Activated CD8-positive, alpha-beta memory T cell treated with anti-CD3 and anti-CD28 coated beads for 4 hours (primary cell): ENCODE data around the gene STAC3.

Experiments used
- DNase-seq, 2 donors: peaks; one replicate each; pipeline ENCODE4 v3.0.0-alpha.2; 2020; ENCODE audit warnings: low read depth in 2 of 2

Gene STAC3

DNA sequence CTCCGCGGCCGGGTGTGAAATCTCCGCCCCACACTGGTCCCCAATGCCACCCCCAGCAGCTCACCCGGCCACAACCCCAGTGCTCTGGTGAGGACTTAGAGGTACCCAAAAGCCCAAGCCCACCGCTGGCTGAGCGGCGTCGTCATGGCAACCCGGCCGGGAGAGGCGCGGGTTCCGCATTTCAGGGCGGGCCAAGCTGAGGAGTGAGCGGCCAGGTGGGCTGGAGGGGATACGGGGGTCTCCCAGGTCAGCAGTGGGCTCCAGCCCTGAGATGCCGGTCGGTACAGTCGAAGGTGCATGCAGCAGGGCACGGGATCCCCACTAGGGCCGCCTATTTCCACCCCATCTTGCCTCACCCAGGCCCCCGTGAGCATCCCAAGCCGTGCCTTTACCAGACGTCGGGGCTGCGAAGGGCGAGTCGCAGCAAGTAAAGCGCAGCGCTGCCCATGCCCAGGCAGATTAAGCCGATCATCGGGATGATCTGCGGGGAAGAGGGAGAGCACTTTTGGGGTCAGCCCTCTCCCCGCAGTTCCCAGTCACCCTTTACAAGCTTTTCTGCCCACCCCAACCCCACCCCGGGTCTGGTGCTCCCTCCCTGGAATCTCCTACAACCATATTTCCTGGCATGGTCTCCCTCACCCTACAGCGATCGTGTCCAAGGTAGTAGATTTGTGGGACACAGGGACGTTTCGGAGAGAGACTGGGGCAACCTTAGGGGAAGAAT, 14.6 kb downstream of the STAC3 start:
- DNase-seq = no peak

DNA sequence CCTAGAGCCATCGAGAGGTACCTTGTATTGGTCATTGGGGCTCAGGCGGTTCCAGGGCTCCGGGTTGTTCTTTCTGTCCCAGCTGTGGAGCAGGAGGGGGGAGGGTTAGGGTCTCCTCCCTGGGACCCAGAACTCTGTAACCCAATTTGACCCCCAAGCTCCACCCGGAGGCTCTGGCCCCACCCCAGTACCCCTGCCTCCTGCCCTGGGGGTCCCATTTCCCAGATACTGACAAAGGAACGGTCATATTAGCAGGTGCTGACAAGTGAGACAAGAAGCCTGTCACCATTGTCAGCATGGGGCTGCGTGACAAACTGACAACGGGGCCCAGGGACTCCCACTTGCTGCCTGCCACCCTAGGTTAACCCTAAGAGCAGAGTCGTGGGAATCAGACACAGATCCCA, 15.3 kb downstream of the STAC3 start:
- DNase-seq = no peak

DNA sequence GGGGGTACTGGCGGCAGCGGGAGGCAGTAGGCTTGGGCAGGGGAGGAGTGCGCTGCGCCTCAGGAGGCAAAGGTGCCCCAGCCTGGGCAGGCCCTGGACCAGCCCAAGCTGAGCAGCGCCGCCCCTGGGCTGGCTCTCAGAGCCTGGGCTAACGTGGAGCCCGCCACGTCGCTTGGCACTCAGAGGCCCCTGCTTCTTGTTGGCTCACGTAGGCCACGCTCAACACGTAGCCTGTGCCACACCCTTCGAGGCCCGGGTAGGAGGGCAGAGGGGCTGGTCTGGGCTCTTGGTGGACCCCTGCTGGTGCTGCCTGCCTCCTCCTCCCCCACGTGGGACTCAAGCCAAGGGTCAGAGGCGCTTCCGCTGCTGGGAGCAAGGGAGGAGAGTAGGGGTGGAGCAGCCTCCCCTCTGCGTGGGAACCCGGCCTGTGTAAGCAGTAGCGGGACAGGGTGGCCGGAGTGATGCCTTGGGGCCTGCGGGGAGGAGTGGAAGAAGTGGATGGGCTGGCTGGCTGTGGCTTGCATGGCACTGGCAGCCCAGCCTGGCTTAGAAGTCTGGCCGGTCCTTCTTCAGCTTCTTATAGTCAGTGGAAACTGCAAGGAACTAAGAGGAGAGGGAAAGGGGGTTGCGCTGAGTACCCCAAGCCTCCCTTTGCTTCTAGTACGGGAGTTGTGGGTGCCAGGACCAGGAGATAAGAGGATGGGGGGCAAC, 15.8 kb downstream of the STAC3 start:
- DNase-seq = no peak

DNA sequence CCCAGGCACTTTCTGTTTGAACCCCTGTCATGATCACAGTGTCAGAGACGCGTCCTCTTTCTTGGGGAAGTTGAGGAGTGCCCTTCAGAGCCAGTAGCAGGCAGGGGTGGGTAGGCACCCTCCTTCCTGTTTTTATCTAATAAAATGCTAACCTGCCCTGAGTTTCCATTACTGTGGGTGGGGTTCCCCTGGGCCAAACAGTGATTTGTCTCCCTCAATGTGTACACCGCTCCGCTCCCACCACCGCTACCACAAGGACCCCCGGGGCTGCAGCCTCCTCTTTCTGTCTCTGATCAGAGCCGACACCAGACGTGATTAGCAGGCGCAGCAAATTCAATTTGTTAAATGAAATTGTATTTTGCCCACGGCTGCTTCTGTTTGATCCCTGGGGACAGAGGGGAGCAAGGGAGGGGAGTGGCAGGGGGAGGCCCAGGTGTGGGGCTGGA, 16.4 kb downstream of the STAC3 start:
- DNase-seq = no peak

DNA sequence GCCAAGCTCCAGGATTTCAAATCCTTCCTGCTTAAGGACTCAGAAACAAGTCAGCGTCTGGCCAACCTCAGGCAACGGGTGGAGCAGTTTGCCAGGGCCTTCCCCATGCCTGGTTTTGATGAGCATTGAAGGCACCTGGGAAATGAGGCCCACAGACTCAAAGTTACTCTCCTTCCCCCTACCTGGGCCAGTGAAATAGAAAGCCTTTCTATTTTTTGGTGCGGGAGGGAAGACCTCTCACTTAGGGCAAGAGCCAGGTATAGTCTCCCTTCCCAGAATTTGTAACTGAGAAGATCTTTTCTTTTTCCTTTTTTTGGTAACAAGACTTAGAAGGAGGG, 16.8 kb downstream of the STAC3 start:
- no peak for DNase-seq

DNA sequence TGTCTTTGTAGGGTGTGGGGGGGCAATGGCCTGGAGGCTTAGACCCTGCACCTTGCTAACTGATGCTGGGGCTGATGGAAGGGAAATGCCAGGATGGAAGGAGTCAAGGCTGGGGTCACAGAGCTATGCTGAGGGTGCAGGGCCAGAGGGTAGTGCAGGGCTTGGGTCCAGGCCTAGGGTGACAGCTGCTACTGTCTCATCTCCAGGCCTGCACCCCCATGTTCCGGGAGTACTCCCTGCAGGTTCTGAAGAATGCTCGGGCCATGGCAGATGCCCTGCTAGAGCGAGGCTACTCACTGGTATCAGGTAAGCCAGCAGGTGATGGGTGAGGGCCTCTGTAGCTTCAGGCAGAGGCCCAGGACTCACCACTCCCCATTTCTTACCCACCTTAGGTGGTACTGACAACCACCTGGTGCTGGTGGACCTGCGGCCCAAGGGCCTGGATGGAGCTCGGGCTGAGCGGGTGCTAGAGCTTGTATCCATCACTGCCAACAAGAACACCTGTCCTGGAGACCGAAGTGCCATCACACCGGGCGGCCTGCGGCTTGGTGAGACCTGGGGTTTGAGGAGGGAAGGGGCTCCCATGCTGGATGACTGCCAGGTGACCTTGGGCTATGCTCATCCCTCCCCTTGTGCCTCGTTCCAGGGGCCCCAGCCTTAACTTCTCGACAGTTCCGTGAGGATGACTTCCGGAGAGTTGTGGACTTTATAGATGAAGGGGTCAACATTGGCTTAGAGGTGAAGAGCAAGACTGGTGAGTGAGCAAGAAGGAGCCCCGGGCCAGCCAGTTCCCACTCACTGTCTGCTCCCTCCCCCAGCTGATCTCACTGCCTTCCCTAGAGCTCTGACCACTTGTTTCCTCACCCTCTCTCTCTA, 17.4 kb downstream of the STAC3 start:
- no peak for DNase-seq

DNA sequence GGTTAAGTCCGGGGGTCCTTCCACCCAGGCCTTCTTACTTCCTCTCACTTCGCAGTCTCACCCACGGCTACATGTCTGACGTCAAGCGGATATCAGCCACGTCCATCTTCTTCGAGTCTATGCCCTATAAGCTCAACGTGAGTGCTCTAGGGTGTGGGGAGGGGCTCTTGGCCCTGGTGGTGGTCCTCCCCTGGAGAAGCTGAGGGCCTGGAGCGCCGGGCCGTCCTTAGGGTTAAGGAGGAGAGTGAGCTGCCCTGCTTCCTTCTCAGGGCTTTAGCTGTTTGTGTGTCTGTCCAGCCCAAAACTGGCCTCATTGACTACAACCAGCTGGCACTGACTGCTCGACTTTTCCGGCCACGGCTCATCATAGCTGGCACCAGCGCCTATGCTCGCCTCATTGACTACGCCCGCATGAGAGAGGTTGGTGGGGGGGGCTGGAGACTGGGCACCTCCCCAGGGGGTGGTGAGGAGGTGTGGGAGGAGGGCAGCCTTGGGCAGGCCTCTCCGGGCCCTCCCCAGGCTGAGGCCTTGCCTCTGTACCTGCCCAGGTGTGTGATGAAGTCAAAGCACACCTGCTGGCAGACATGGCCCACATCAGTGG, 18.7 kb downstream of the STAC3 start:
- no peak for DNase-seq

DNA sequence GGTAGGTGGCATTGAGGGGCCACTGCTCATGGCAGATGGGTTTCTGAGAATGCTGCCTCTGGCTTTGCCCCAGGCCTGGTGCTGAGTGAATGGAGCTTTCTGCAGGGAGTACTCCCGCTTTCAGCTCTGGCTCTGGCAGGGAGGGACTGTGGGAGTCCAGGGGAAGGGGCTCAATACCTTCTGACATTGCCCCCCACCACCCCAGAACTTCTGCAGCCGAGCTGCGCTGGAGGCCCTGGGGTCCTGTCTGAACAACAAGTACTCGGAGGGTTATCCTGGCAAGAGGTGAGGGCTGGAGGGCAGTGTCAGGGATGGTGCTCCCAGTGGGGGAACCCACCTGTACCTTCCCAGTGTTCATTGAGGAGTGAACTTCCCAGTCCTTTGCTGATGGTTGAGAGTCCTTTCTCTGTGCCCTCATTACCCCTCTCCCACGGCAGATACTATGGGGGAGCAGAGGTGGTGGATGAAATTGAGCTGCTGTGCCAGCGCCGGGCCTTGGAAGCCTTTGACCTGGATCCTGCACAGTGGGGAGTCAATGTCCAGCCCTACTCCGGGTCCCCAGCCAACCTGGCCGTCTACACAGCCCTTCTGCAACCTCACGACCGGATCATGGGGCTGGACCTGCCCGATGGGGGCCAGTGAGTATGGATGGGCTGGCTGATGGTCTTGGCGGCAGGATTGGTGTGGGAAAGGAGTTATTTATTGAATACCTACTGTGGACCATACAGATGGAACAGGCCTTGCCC, 19.5 kb downstream of the STAC3 start:
- no peak for DNase-seq

DNA sequence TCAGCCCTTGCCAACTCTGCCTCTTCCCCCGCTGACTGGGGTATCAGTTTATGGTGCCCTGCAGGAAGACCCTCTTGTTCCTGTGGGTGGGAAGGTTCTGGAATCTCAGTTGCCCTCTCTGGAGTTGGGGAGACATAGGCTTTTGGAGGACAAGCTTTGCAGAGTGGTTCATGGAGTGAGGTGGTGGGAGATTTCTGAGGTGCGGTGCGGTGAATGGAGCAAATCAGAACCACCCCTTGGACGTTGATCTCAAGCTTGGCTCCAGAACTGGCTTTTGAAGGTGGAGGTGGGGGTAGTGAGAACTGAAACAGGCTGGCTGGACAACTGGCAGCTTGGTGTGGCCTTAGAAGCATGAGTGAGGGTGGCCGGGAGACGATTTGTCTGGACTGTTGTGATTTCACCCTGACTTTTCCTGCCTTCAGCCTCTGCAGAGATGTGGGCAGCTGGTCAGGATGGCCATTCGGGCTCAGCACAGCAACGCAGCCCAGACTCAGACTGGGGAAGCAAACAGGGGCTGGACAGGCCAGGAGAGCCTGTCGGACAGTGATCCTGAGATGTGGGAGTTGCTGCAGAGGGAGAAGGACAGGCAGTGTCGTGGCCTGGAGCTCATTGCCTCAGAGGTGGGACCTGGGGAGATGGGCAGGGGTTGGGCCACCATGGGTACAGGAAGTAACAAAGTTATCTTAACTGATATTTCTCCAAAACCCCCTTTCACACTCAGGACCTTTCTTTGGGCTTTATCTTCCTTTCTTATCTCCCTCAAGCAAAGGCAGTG, 20.4 kb downstream of the STAC3 start:
- no peak for DNase-seq

DNA sequence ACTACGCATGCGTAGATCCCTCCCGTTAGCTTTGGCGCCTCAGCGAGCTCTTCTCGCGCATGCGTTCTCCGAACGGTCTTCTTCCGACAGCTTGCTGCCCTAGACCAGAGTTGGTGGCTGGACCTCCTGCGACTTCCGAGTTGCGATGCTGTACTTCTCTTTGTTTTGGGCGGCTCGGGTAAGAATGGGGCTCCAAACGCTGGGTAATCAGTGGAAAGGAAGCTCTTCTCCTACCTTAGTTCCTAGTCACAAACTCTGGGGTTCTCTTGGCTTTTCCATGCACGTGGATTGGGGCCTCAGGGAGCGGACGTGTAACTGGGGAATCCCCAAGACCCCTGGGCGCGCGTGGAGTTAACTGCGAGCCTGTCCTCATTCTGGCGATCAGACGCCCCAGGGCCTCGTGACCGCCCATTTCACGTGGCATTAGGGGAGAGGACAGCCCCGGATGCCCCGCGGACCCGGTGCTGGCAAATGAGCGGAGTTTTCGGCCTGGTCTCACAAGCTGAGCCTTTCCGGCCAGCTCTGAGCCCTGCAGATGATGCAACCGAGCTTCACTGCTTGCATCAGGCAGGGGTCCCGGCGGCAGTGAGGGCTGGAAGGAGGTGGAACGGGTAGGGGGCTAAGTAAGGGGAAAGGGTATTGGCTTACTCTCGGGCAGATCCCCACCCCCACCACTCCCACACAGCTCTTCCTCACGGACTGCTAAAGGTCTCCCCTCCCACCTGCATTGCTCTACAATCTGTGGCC, 21.2 kb downstream of the STAC3 start, which contains the start of gene SHMT2:
Gene SHMT2 (plus strand): TSS at position 78 of the 747 bp plus-strand sequence. CDS start 68 bp downstream, at position 146.
- peak; percentile 88 to 93 for DNase-seq

DNA sequence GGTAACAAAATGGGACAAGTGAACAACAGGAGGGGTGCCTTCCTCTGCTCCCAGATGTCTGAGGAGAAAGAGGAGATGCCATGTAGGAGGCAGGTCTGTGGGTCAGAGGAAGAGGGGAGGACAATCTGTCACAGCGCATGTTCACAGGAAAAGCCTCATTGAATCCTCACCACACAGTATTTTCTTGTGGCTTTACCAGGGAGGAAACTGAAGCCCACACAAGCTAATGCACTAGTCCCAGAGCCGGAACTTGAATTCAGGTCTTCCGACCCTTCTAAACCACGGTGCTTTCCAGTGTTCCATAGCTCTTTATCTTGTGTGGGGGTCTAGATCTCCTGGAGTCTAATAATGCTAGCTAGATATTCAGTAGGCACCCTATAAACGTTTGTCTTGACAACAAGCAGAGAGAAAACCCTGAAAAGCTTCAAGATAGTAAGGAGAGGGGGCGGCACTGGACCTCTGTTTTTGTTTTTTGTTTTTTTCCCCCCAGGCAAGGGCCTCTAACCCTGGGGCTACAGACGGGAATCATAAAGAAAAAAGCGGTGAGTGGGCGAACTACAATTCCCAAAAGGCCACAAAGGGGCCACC, 21.8 kb downstream of the STAC3 start:
- DNase-seq = no peak

DNA sequence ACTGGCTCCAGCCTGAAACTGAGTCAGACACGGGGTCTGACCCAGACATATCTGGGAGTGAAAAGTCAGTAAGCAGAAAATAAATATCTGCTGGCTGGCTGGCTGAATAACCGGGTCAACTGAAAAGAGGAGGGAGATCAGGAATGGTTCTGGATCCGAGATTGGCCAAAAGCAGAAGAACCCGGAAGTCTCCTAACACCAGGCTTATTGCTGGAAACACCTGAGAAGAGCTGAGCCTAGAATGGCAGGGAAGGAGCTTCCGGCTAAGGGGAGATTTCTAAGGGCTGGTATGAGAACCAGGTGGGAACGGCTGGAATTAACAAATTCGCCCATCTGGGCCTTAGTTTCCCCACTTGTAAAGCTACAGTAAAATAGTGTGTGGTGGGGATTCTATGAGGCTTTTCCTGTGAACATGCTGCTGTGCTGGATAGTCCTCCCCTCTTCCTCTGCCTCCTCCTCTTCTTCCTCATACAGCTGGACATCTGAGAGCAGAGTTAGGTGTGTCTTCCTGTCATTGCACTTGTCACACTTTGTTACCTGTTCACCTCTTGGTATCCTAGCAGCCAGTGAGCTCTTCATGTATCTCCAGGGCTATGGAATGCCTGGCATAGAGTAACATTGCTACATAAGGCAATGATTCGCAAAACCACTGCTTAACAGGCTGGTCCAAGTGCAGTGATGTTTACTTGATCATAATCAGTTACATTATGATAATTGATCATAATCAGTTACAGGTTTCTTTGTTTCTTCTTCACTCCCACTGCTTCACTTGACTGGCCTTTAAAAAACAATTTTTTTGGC, 23.5 kb downstream of the STAC3 start:
- no peak for DNase-seq

DNA sequence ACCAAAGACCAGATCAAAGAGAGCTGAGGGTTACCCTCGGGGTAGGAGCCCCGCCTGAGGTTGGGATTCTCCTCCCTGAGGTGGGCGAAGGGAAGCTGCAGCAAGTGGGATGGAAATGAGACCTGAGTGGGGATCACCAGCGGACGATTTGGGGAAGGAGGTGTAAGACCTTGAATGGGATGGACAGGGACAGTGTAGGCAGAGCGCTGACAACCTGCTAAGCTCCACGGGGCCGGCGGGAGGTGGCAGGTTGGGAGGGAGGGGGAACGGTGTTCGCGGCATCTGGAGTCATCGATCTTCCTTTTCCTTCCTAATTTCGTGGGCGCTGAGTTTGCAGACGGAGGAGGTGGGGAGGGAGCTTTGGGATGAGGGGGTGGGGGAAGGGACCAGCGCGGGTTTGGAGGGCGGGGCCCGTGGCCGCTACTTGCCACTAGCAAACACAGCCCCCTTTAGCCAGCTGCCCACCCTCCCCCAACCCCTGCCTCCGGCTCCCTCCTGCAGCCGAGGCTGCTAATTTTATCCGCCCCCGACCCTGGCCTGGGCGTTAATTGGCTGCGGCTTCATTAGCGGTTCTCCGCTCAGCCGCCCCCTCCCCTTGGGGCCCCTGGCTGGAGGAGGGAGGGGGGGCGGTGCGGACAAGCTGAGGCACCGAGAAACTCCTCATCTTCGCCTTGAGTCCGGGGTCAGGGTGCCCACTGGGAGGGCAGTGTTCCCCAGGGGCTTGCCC, 24.2 kb downstream of the STAC3 start:
- no peak for DNase-seq

DNA sequence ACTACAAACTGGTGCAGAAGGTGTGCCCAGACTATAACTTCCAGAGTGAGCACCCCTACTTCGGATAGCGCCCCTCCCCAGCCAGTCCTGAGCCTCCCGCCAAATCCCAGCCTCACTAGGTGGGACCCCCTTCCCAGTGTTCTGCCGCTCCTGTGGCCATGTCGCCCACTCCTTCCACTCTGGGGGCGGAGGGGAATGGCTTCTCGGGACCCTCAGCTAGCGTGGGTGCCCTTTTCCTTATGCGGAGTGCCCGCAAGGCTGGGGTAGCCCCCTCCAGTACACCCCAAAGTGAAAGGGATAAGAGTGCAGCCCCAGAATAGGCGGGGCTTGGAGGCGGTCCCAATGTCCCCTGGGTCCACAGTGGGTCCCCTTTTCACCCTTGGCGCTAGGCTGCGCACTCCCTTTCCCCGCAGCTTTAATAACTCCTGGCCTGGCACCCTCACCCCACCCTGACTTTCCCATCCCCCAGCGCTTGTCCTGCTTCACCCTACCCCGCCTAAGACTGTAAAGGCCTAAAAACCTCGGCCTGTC, 25.2 kb downstream of the STAC3 start:
- DNase-seq = no peak

DNA sequence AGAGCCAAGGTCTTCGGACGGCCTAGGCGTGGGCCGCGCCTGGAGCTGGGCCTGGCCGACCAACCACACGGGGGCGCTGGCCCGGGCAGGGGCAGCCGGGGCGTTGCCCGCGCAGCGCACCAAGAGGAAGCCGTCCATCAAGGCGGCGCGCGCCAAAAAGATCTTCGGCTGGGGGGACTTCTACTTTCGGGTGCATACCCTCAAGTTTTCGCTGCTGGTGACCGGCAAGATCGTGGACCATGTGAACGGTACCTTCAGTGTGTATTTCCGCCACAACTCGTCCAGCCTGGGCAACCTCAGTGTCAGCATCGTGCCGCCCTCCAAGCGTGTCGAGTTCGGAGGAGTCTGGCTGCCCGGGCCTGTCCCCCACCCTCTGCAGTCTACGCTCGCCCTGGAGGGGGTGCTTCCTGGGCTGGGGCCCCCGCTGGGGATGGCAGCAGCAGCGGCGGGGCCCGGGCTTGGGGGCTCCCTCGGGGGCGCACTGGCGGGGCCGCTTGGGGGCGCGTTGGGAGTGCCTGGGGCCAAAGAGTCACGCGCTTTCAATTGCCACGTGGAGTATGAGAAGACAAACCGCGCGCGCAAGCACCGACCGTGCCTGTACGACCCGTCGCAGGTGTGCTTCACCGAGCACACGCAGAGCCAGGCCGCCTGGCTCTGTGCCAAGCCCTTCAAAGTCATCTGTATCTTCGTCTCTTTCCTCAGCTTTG, 25.9 kb downstream of the STAC3 start:
- peak in 1 of 2 donors; percentile 28 for DNase-seq

DNA sequence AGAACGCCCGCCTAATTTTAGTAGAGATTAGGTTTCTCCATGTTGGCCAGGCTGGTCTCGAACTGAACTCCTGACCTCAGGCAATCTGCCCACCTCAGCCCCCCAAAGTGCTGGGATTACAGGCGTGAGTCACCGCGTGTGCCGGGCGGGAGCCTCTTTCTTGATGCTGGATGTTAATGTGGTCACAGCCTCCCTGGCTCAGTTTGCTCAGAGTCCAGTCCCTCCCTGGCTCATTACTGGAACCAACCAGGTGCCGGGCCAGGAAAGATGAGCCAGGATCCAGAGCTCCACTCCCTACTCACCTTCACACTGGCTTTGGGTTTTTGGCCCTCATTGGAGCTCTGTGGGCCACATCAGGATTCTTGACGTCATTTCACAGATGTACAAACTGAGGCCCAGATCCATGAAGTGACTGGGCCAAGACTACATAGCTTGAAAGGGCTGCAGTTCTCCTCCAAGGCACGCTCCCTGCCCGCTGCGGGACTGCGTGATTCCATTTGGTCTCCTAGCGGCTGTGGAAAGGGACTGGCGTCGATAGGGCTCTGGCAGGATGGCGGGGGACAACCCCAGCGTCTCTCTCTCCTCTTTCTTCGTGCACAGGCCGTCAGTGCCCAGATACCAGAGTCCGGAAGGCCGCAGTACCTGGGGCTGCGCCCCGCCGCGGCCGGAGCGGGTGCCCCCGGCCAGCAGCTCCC, 26.6 kb downstream of the STAC3 start:
- no peak for DNase-seq
